K562 (cell line): Measurements from ENCODE around the gene NAV2. TPM values are rescaled to one million over a fixed set of nuclear protein-coding genes. Genes with fewer than 3 reads are reported as not detected.

Experiments used
- ATAC-seq: fragments of 200-7000 bp; cut with Tn5 transposase; 3 replicates; pipeline ENCODE4 v1.9.1; 2020; ENCODE audit warnings: moderate library complexity
- BruUV-seq: library from RNA; stranded (reverse); fragments of 400-500 nt; replicated peaks from 2 replicates; lab custom pipeline; 2021; lab: Mats Ljungman, UMichigan
- CTCF ChIA-PET: fragments of 300-600 bp; formaldehyde crosslinking; extraction: SDS; loops from one replicate; lab custom pipeline; 2021; ENCODE audit warnings: low intra/inter-chr PET ratio; lab: Yijun Ruan, JAX
- POLR2A ChIA-PET: fragments of 300-600, 350-650 bp; sonication (Branson Sonifier 250); formaldehyde crosslinking; extraction: SDS; loops from one replicate; lab custom pipeline; 2021; ENCODE audit warnings: antibody characterized with exemption, inconsistent platforms; lab: Yijun Ruan, JAX
- DNase-seq, 4 experiments: peaks; one replicate each; pipeline versions ENCODE4 v3.0.0 to v3.0.0-alpha.2; 2011 to 2018; ENCODE audit warnings: low spot score in 3 of 4, mixed read lengths in 3 of 4; ENCODE audit errors: extremely low read depth in 1 of 4
- FAIRE-seq: peaks from 2 replicates; lab custom pipeline; 2011; peaks lifted over from hg19 to GRCh38; lab: Jason Lieb, UNC
- H2AFZ ChIP-seq: 2 replicates; pipeline ENCODE4 v1.6.0; 2011; ENCODE audit warnings: low read depth, low read length, control low read depth, inconsistent platforms
- H3K27ac ChIP-seq: fragments of 200-600 bp; 3 replicates; pipeline ENCODE4 v1.8.0; 2011; ENCODE audit warnings: low read depth, mild to moderate bottlenecking, control low read depth, inconsistent platforms, low read length, moderate library complexity, mixed read lengths; ENCODE audit errors: extremely low read depth
- H3K27me3 ChIP-seq, 2 experiments: fragments of 300-600 bp in 1 of 2; 2 replicates in 1 of 2; 3 replicates in 1 of 2; pipeline versions ENCODE4 v1.6.0 to v1.8.0; 2011; ENCODE audit warnings: inconsistent platforms in 2 of 2, low read length in 2 of 2, mild to moderate bottlenecking in 1 of 2, mixed read lengths in 1 of 2, moderate library complexity in 1 of 2; ENCODE audit not compliant: control insufficient read depth in 2 of 2, insufficient read depth in 2 of 2
- H3K36me3 ChIP-seq: fragments of 300-600 bp; 3 replicates; pipeline ENCODE4 v1.8.0; 2011; ENCODE audit warnings: mild to moderate bottlenecking, low read length, inconsistent platforms; ENCODE audit not compliant: control insufficient read depth, insufficient read depth
- H3K4me1 ChIP-seq, 2 experiments: fragments of 200-600 bp in 1 of 2; replicated peaks in 1 of 2; 2 replicates in 1 of 2; 3 replicates in 1 of 2; pipeline versions ENCODE4 v1.5.1 to v1.8.0; 2011; ENCODE audit warnings: inconsistent platforms in 2 of 2, low read length in 2 of 2, mild to moderate bottlenecking in 1 of 2, mixed read lengths in 1 of 2, moderate library complexity in 1 of 2; ENCODE audit not compliant: control insufficient read depth in 2 of 2, insufficient read depth in 2 of 2
- H3K4me2 ChIP-seq: 2 replicates; pipeline ENCODE4 v1.6.1; 2011; ENCODE audit warnings: low read length, control low read depth, inconsistent platforms, mixed read lengths; ENCODE audit not compliant: insufficient read depth
- H3K4me3 ChIP-seq: fragments of 200-600 bp; sonication (generic), shearing (Covaris generic); 2 replicates; pipeline ENCODE4 v1.5.1; 2016; ENCODE audit warnings: control low read depth, inconsistent platforms
- H3K79me2 ChIP-seq: fragments of 200-600 bp; 3 replicates; pipeline ENCODE4 v1.8.0; 2011; ENCODE audit warnings: low read length, inconsistent platforms; ENCODE audit not compliant: control insufficient read depth, insufficient read depth
- H3K9ac ChIP-seq, 2 experiments: 2 replicates each; pipeline versions ENCODE4 v1.6.0 to v1.6.1; 2011; ENCODE audit warnings: low read depth in 2 of 2, low read length in 2 of 2, control low read depth in 1 of 2, inconsistent platforms in 1 of 2, mild to moderate bottlenecking in 1 of 2, mixed read lengths in 1 of 2; ENCODE audit not compliant: insufficient read depth in 1 of 2
- H3K9me1 ChIP-seq: one replicate; pipeline ENCODE4 v1.6.0; 2011; ENCODE audit warnings: inconsistent platforms, mild to moderate bottlenecking, low read length, moderate library complexity; ENCODE audit not compliant: control insufficient read depth, insufficient read depth
- H3K9me3 ChIP-seq: replicated peaks from 2 replicates; pipeline ENCODE4 v1.5.1; 2011; ENCODE audit warnings: low read depth, low read length, inconsistent platforms; ENCODE audit not compliant: control insufficient read depth, insufficient read depth
- H4K20me1 ChIP-seq: replicated peaks from 2 replicates; pipeline ENCODE4 v1.6.1; 2011; ENCODE audit warnings: low read length, inconsistent platforms, mixed read lengths; ENCODE audit not compliant: control insufficient read depth, insufficient read depth
- AFF1 ChIP-seq, 2 experiments: fragments of 450-650 bp; IDR thresholded peaks; 2 replicates each; pipeline ENCODE4 v1.6.1; 2018; ENCODE audit warnings: mild to moderate bottlenecking in 2 of 2, low read depth in 1 of 2; ENCODE audit not compliant: partially characterized antibody in 2 of 2
- ATF7 ChIP-seq: fragments of 450-650 bp; IDR thresholded peaks from 2 replicates; pipeline ENCODE4 v1.7.1; 2014; ENCODE audit warnings: mild to moderate bottlenecking, moderate library complexity
- BCOR ChIP-seq: fragments of 450-650 bp; IDR thresholded peaks from 2 replicates; pipeline ENCODE4 v1.6.1; 2016
- BRD9 ChIP-seq: fragments of 450-650 bp; IDR thresholded peaks from 2 replicates; pipeline ENCODE4 v1.6.1; 2018; ENCODE audit warnings: low read depth; ENCODE audit not compliant: partially characterized antibody
- E2F4 ChIP-seq: sonication (generic); formaldehyde crosslinking; IDR thresholded peaks from 2 replicates; pipeline ENCODE4 v1.8.0; 2022; ENCODE audit warnings: mild to moderate bottlenecking, low read depth, missing genetic modification reagents
- EHMT2 ChIP-seq: fragments of 450-650 bp; IDR thresholded peaks from 2 replicates; pipeline ENCODE4 v1.6.1; 2018; ENCODE audit warnings: antibody characterized with exemption
- ERF ChIP-seq: fragments of 450-650 bp; formaldehyde crosslinking; IDR thresholded peaks from 2 replicates; pipeline ENCODE4 v1.4.0; 2020; ENCODE audit warnings: mild to moderate bottlenecking, mixed read lengths
- IRF1 ChIP-seq: sonication (generic); formaldehyde crosslinking; IDR thresholded peaks from 2 replicates; pipeline ENCODE4 v1.8.0; 2022; ENCODE audit warnings: missing genetic modification reagents, mild to moderate bottlenecking, borderline replicate concordance
- MNT ChIP-seq, 2 experiments: fragments of 450-650 bp; conservative IDR thresholded peaks; 2 replicates each; pipeline ENCODE4 v1.6.1; 2017; ENCODE audit warnings: mild to moderate bottlenecking in 2 of 2, moderate library complexity in 2 of 2
- NFE2L1 ChIP-seq: fragments of 450-650 bp; IDR thresholded peaks from 2 replicates; pipeline ENCODE4 v1.6.1; 2016; ENCODE audit warnings: missing genetic modification characterization, low read depth, mild to moderate bottlenecking, missing compliant biosample characterization, moderate library complexity, borderline replicate concordance
- ZNF518B ChIP-seq: fragments of 250-450 bp; sonication (Bioruptor Pico); IDR thresholded peaks from 2 replicates; pipeline ENCODE4 v1.5.0; 2021; ENCODE audit warnings: mild to moderate bottlenecking, moderate library complexity
- WGBS: fragments of 100-300 bp; shearing (Covaris generic); methylation state at CpG from one replicate; pipeline ENCODE4 v1.1.6; 2016; ENCODE audit warnings: low coverage, mixed read lengths; ENCODE audit not compliant: insufficient coverage; ENCODE audit errors: missing lambda C conversion rate; 5-methylcytosine and 5-hydroxymethylcytosine counted together
- in situ Hi-C: fragments of 300-500 bp; cut with MboI; formaldehyde crosslinking; loops from 4 replicates; pipeline ENCODE4 v1.15.0; 2018; ENCODE audit warnings: inconsistent platforms, mixed read lengths
- intact Hi-C: fragments of 100-400 bp; cut with micrococcal nuclease; formaldehyde crosslinking; loops from 2 replicates; pipeline ENCODE4 v1.14.2; 2022
- polyA plus RNA-seq, 8 experiments: library from polyadenylated mRNA; depleted of rRNA in 4 of 8; stranded (reverse) in 5 of 8; unstranded in 3 of 8; fragments of >200 nt; fragmentation: Nextera tagmentation in 2 of 8; fragmentation: Illumina TruSeq in 1 of 8; extraction: Ambion mirVana in 2 of 8; extraction: Trizol in 1 of 8; gene quantifications; 2 replicates each; pipeline versions ENCODE4 v1.2.1 to v1.2.3, GENCODE V29; 2011 to 2014; ENCODE audit warnings: inconsistent platforms in 1 of 8, missing spikeins in 1 of 8
- total RNA-seq, 7 experiments: library from RNA; depleted of rRNA in 6 of 7; stranded (reverse); fragments of >200 nt in 6 of 7; fragmentation: Illumina TruSeq in 2 of 7; extraction: Trizol in 2 of 7; gene quantifications; 2 replicates each; pipeline versions ENCODE4 v1.2.1 to v1.2.3, GENCODE V29; 2011 to 2021; ENCODE audit warnings: low replicate concordance in 1 of 7

Gene NAV2
- total and polyA plus RNA-seq, 9 of the 15 experiments (the other 6 are each of a cell fraction or from before 2014, with no cell fraction given) = 0.03 to 0.35 (median 0.05) TPM

- in situ Hi-C loops = no loop called here
- TF ChIP-seq AFF1 (IDR thresholded peaks at IDR 0.05; ENCODE audit: low read depth in 1 of 2, partially characterized antibody in 2 of 2) = no peak
- TF ChIP-seq BRD9 = no peak
- no peak for TF ChIP-seq EHMT2
- no peak for TF ChIP-seq ERF (CRISPR knock-in tag)
- no peak for TF ChIP-seq NFE2L1 (tag)
- no peak for TF ChIP-seq E2F4
- no peak for TF ChIP-seq MNT (conservative IDR thresholded peaks at IDR 0.05)
- no peak for TF ChIP-seq IRF1 (CRISPR knock-in tag)
- TF ChIP-seq ATF7 = no peak
- no peak for TF ChIP-seq ZNF518B (CRISPR knock-in tag)
- TF ChIP-seq BCOR = no peak
Observed at GRCh38 chr11:19721176-19721575, 8.5 kb downstream of the NAV2 start.

More at GRCh38 chr11:19721176-19721575, 8.5 kb downstream of the NAV2 start:
- Histone ChIP-seq H3K79me2 (no peaks in the 10 kb centered on the region), H3K4me1 (no peaks in the 10 kb centered on the region), H3K4me2 (no peak overlapping the region), H3K27ac (no peak overlapping the region), H3K9me3 (no peaks in the 10 kb centered on the region), H3K9ac (no peak overlapping the region), H4K20me1 (0 out of 2 replicates have a peak, but pooled peaks cover 4% of the 10 kb centered on the region), H2AFZ (no peak overlapping the region), H3K4me3 (no peak overlapping the region), H3K9me1 (no peaks in the 10 kb centered on the region), H3K36me3 (no peaks in the 10 kb centered on the region), H3K27me3 (peaks cover 0 to 5% of the 10 kb centered on the region in 2 experiments; a peak in 1 of 5 replicates)
- FAIRE-seq (no peak), ATAC-seq (no peak), DNase-seq (no peak)
- BruUV-seq = no TSS peak
- CTCF ChIA-PET = no interaction called here
- intact Hi-C loops = no loop called here
- POLR2A ChIA-PET = no interaction called here
- 0% methylated on average over 2 of the region's 2 CpGs for WGBS
